Activated T-cell treated with anti-CD3 and anti-CD28 coated beads, Interleukin-2, amount 50 U/mL, for 48 hours (primary cell): ENCODE data around the gene PRKAR2B.
"Not testable (repeated sequence)": the region's sequence is repeated elsewhere in the genome, so short reads cannot be mapped to it uniquely, and the experiment has no call there.

Experiments used
- DNase-seq, 2 experiments: peaks; one replicate each; pipeline ENCODE4 v3.0.0-alpha.2; 2020

The PRKAR2B gene

GRCh38 chr7:107123392-107123791, 78.9 kb downstream of the PRKAR2B start:
- DNase-seq: no peak

GRCh38 chr7:107125475-107125874, 81.0 kb downstream of the PRKAR2B start:
- no peak for DNase-seq

GRCh38 chr7:107128217-107128616, 83.7 kb downstream of the PRKAR2B start:
- no peak for DNase-seq

GRCh38 chr7:107128748-107129147, 84.2 kb downstream of the PRKAR2B start:
- no peak for DNase-seq

- no peak for DNase-seq
These were observed 86.1 kb downstream of the PRKAR2B start for GRCh38 chr7:107130487-107131220.

- no peak for DNase-seq
These were observed 88.9 kb downstream of the PRKAR2B start for GRCh38 chr7:107133396-107133795.

- no peak for DNase-seq
These were observed 94.4 kb downstream of the PRKAR2B start for GRCh38 chr7:107138696-107139420.

- DNase-seq: not testable (repeated sequence)
These were observed 99.4 kb downstream of the PRKAR2B start for GRCh38 chr7:107143875-107144274.

GRCh38 chr7:107145067-107145838, 100.7 kb downstream of the PRKAR2B start:
- DNase-seq: no peak

- DNase-seq: peak in 1 of 2 experiments; percentile 38
These were observed 103.2 kb downstream of the PRKAR2B start for GRCh38 chr7:107147464-107148393.

GRCh38 chr7:107148721-107149120, 104.2 kb downstream of the PRKAR2B start:
- DNase-seq: no peak

GRCh38 chr7:107149863-107150262, 105.4 kb downstream of the PRKAR2B start:
- no peak for DNase-seq

GRCh38 chr7:107150375-107151073, 106.0 kb downstream of the PRKAR2B start:
- peak; percentile 77 to 81 for DNase-seq

GRCh38 chr7:107151538-107151937, 107.0 kb downstream of the PRKAR2B start:
- no peak for DNase-seq

- no peak for DNase-seq
These were observed 107.5 kb downstream of the PRKAR2B start for GRCh38 chr7:107152011-107152410.

GRCh38 chr7:107154826-107155225, 110.3 kb downstream of the PRKAR2B start:
- no peak for DNase-seq

GRCh38 chr7:107155726-107156125, 111.2 kb downstream of the PRKAR2B start:
- not testable (repeated sequence) for DNase-seq

- DNase-seq: no peak
These were observed 112.6 kb downstream of the PRKAR2B start for GRCh38 chr7:107157091-107157490.

- DNase-seq: no peak
These were observed 113.5 kb downstream of the PRKAR2B start for GRCh38 chr7:107158028-107158427.

GRCh38 chr7:107160389-107160788, 115.9 kb downstream of the PRKAR2B start:
- DNase-seq: no peak

- DNase-seq: no peak
These were observed 116.9 kb downstream of the PRKAR2B start for GRCh38 chr7:107161415-107161814.

GRCh38 chr7:107162475-107162874, 118.0 kb downstream of the PRKAR2B start:
- DNase-seq: no peak
